ENCODE results near the gene CASQ2. TPM values are rescaled to one million over a fixed set of nuclear protein-coding genes. Genes with fewer than 3 reads are reported as not detected.

CASQ2 gene
- total RNA-seq: not detected in 2 replicates
- polyA plus RNA-seq: not detected in 2 replicates
- polyA plus RNA-seq (2011; cell fraction: cytosol; rRNA removed): not detected in 2 replicates
- not detected in 2 replicates for polyA plus RNA-seq (2011; cell fraction: nucleus; rRNA removed)
- not detected in 2 replicates for polyA plus RNA-seq (2012)
- not detected in 2 replicates for polyA minus RNA-seq
- not detected for polyA minus RNA-seq (2011; cell fraction: cytosol; rRNA and poly(A)+ RNA removed)
- not detected in 2 replicates for polyA minus RNA-seq (2011; cell fraction: nucleus; rRNA and poly(A)+ RNA removed)
- Bru-seq, nascent RNA: not detected
- BruChase-seq, experiment 1, labeled RNA remaining after a 6-hour chase: not detected
- not detected for BruChase-seq, experiment 2, labeled RNA remaining after a 2-hour chase
- long read RNA-seq: 0 reads

DNA sequence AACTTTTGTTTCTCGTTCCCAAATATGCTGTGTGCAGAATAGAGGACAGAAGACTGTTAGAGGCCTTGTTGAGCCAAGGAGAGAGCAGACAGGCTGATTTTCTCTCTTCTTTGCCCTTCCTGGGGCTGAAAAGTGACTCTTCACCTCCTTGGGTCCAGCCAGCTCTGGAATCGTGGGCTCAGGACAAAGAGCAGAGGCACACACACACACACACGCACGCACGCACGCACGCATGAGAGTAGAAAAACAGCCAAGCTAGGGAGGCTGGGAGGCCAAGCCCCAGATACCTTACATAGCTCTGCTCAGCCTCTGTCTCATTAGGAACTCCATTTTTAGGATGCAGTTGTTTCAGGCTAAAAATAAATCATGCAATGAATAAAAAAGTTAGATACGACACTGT, at the start of gene CASQ2:
Gene CASQ2 (minus strand): TSS at position 166 of the 400 bp plus-strand sequence. CDS start 173 bp downstream, outside the sequence.
- no peaks in the 10 kb centered on the region for H3K36me3 ChIP-seq (ENCODE audit: control insufficient read depth in 2 of 2, extremely low read depth in 1 of 2, insufficient read depth in 2 of 2, low read length in 2 of 2)
- FAIRE-seq (no peak), DNase-seq (ENCODE audit: low read depth, low spot score) (no peak)
- H2AFZ ChIP-seq (ENCODE audit: low read depth, low read length): no peak within 1 kb of the TSS
- no peaks in the 10 kb centered on the region for H3K9me3 ChIP-seq (replicated peaks; ENCODE audit: control insufficient read depth, insufficient read depth, low read length)
- dilution Hi-C loops (cut with MboI; ENCODE audit: extremely low pct_ligation_motif_present, low sequenced_read_pairs): no loop called here
- intact Hi-C loops (cut with micrococcal nuclease): loop anchor here (10.0 kb wide), 1 partner anchor 224 kb away; no protein-coding TSS in a partner anchor
- TF ChIP-seq MAX (IDR thresholded peaks at IDR 0.05; ENCODE audit: insufficient read depth, insufficient read length) (no peak), POLR2A (IDR thresholded peaks at IDR 0.05; ENCODE audit: low read depth, low read length) (no peak), FOS (IDR thresholded peaks at IDR 0.05; ENCODE audit: borderline replicate concordance, insufficient read depth, low read length) (no peak), MYC (IDR thresholded peaks at IDR 0.05; ENCODE audit: low read depth, low read length) (no peak), GATA2 (IDR thresholded peaks at IDR 0.05; ENCODE audit: insufficient read depth, insufficient read length, low read depth, low read length) (no peak), JUN (IDR thresholded peaks at IDR 0.05; ENCODE audit: borderline replicate concordance, insufficient read depth, insufficient read length, low read depth) (no peak), POLR2AphosphoS5 (IDR thresholded peaks at IDR 0.05; ENCODE audit: insufficient read depth, low read depth, low read length) (no peak), EZH2 (IDR thresholded peaks at IDR 0.05; ENCODE audit: borderline replicate concordance, low read depth, low read length, severe bottlenecking) (no peak)
- TF ChIP-seq, protein P1, sequence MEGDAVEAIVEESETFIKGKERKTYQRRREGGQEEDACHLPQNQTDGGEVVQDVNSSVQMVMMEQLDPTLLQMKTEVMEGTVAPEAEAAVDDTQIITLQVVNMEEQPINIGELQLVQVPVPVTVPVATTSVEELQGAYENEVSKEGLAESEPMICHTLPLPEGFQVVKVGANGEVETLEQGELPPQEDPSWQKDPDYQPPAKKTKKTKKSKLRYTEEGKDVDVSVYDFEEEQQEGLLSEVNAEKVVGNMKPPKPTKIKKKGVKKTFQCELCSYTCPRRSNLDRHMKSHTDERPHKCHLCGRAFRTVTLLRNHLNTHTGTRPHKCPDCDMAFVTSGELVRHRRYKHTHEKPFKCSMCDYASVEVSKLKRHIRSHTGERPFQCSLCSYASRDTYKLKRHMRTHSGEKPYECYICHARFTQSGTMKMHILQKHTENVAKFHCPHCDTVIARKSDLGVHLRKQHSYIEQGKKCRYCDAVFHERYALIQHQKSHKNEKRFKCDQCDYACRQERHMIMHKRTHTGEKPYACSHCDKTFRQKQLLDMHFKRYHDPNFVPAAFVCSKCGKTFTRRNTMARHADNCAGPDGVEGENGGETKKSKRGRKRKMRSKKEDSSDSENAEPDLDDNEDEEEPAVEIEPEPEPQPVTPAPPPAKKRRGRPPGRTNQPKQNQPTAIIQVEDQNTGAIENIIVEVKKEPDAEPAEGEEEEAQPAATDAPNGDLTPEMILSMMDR (IDR thresholded peaks at IDR 0.05; ENCODE audit: extremely low read depth in 1 of 2, insufficient read depth in 1 of 2, low read depth in 1 of 2, low read length in 2 of 2): no peak
- no peaks in the 10 kb centered on the region for H3K79me2 ChIP-seq (ENCODE audit: control insufficient read depth, insufficient read depth, low read length)
- no peak within 1 kb of the TSS for H3K9ac ChIP-seq (replicated peaks; ENCODE audit: extremely low read depth, insufficient read depth, low read length)
- no peak within 1 kb of the TSS for H3K4me2 ChIP-seq (ENCODE audit: insufficient read depth, low read length)
- no peaks in the 10 kb centered on the region for H3K9me1 ChIP-seq (replicated peaks; ENCODE audit: control insufficient read depth, extremely low read depth, insufficient read depth, low read length)
- peaks cover 0 to 3% of the 10 kb centered on the region in 2 experiments for H3K27me3 ChIP-seq (ENCODE audit: control insufficient read depth in 2 of 2, insufficient read depth in 2 of 2, low read length in 2 of 2)
- H3K4me1 ChIP-seq (ENCODE audit: control insufficient read depth, extremely low read depth, insufficient read depth, low read length): no peaks in the 10 kb centered on the region
- H4K20me1 ChIP-seq (replicated peaks; ENCODE audit: control insufficient read depth, extremely low read depth, insufficient read depth, low read length): no peaks in the 10 kb centered on the region
- BruUV-seq (replicated peaks): no TSS peak
- POLR2A ChIA-PET: no interaction called here
- no peak within 1 kb of the TSS for H3K27ac ChIP-seq (ENCODE audit: insufficient read depth, low read depth, low read length)
- no peak within 1 kb of the TSS for H3K4me3 ChIP-seq (replicated peaks in 1 of 3; ENCODE audit: insufficient read depth in 1 of 3, low read depth in 1 of 3, low read length in 3 of 3)
- CTCF ChIA-PET: interaction anchor here (0.6 to 4.3 kb wide), 2 partner anchors 61 to 160 kb away, joined by 4 to 65 read pairs; no protein-coding TSS in a partner anchor

Measured in endothelial cell of umbilical vein (primary cell).